Testis (tissue), 2 donors: ENCODE results near the gene TRABD2B.

ENCODE experiments used
- POLR2A ChIP-seq: fragments of 450-650 bp; IDR thresholded peaks from one replicate; pipeline ENCODE4 v1.6.1; 2017; ENCODE audit warnings: antibody characterized with exemption, mild to moderate bottlenecking, moderate library complexity
- TF ChIP-seq, protein P1 (sequence below), 3 experiments: fragments of 450-650 bp in 2 of 3; fragments of 200-600 bp in 1 of 3; sonication (generic) in 1 of 3; IDR thresholded peaks; one replicate each; pipeline ENCODE4 v1.5.1; 2016 to 2019; ENCODE audit warnings: antibody characterized with exemption in 3 of 3, mild to moderate bottlenecking in 2 of 3, moderate library complexity in 1 of 3

- no peak for TF ChIP-seq POLR2A
- TF ChIP-seq, protein P1, sequence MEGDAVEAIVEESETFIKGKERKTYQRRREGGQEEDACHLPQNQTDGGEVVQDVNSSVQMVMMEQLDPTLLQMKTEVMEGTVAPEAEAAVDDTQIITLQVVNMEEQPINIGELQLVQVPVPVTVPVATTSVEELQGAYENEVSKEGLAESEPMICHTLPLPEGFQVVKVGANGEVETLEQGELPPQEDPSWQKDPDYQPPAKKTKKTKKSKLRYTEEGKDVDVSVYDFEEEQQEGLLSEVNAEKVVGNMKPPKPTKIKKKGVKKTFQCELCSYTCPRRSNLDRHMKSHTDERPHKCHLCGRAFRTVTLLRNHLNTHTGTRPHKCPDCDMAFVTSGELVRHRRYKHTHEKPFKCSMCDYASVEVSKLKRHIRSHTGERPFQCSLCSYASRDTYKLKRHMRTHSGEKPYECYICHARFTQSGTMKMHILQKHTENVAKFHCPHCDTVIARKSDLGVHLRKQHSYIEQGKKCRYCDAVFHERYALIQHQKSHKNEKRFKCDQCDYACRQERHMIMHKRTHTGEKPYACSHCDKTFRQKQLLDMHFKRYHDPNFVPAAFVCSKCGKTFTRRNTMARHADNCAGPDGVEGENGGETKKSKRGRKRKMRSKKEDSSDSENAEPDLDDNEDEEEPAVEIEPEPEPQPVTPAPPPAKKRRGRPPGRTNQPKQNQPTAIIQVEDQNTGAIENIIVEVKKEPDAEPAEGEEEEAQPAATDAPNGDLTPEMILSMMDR (IDR thresholded peaks at IDR 0.05), result no peak
Measured at GRCh38 chr1:47794530-47794929, 202.7 kb downstream of the TRABD2B start.
